Stimulated activated CD4-positive, alpha-beta T cell treated with anti-CD3 and anti-CD28 coated beads, TNF-alpha, amount 100 ng/mL, for 4 hours (primary cell): ENCODE results near the gene FH.

Experiments used
- DNase-seq, 3 experiments: peaks; one replicate each; pipeline ENCODE4 v3.0.0-alpha.2; 2020; ENCODE audit warnings: low read depth in 3 of 3

Gene FH

GRCh38 chr1:241459186-241459802 lies 60.3 kb downstream of the FH start:
- no peak for DNase-seq

- DNase-seq = no peak
Observed at GRCh38 chr1:241457421-241457820, 62.1 kb downstream of the FH start.

DNA sequence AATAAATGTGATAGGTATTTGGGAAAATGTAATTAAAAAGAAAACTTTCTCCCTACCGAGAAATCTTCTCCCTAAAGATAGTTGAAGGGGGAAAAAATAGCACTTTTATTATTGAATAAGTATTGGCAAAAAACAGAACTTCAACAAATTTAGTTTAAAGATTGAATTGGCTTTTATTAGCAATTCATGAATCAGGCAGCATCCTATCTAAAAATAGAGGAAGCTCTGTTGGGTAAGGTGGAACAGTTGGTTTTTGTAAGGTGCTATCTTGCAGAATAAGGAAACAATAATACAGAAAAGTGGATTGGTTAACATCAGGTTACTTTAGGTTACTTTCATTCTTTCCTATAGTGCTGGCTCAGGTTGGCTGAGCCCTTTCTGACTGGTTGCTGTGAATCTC lies 62.8 kb downstream of the FH start:
- no peak for DNase-seq

GRCh38 chr1:241453732-241454131 lies 65.8 kb downstream of the FH start:
- DNase-seq = no peak

DNA sequence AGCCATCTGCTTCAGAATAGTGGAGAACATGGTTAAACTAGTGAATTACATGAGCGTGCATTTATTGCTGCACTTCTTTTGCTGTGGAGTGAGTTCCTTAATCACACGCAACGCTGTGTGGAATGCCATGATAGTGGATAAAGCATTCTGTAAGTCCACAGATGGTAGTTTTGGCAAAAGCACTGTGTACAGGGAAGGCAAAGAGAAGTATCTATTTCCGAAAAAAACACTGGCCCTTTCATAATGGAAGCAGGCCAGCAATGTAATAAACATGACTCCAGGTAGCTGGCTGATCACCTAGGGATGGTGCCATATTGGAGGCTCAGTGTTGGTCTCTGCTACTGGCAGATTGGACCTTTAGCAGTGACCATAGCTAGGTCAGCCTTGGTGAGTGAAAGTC lies 67.6 kb downstream of the FH start:
- DNase-seq = no peak
